HG02759 (cell line): ENCODE measurements around the gene IGF1.
"Not testable (repeated sequence)": the region's sequence is repeated elsewhere in the genome, so short reads cannot be mapped to it uniquely, and the experiment has no call there.

ENCODE experiments used
- ATAC-seq: cut with Tn5 transposase; IDR thresholded peaks from one replicate; pipeline ENCODE4 v1.9.1; 2021; ENCODE audit warnings: mild to moderate bottlenecking, moderate library complexity; ENCODE audit not compliant: unreplicated experiment

The IGF1 gene

GRCh38 chr12:102394200-102394599 lies 86.2 kb downstream of the IGF1 start:
- no peak for ATAC-seq

- ATAC-seq: no peak
Measured at GRCh38 chr12:102390068-102390467, 90.3 kb downstream of the IGF1 start.

GRCh38 chr12:102388469-102388868 lies 91.9 kb downstream of the IGF1 start:
- ATAC-seq: no peak

- no peak for ATAC-seq
Measured at GRCh38 chr12:102385343-102385742, 95.0 kb downstream of the IGF1 start.

GRCh38 chr12:102379346-102380162 lies 100.8 kb downstream of the IGF1 start:
- ATAC-seq: no peak

DNA sequence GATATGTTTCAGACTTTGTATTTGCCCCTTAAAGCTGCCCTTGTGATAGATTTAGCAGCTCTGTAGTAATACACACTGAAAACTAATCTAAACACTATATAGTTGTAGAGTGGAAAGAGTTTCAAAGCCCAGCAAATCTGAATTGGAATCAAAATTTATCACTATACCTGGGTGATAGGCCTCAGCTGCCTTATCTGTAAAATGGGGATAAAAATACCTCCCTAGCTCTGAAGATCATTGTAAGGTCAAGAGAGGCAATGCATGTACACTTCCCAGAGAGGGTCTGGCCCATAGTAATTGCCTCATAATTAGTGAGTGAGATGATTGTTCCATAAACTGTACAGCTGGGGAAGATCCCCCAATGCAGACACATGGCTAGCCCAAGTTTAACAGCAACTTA lies 103.6 kb downstream of the IGF1 start:
- no peak for ATAC-seq

DNA sequence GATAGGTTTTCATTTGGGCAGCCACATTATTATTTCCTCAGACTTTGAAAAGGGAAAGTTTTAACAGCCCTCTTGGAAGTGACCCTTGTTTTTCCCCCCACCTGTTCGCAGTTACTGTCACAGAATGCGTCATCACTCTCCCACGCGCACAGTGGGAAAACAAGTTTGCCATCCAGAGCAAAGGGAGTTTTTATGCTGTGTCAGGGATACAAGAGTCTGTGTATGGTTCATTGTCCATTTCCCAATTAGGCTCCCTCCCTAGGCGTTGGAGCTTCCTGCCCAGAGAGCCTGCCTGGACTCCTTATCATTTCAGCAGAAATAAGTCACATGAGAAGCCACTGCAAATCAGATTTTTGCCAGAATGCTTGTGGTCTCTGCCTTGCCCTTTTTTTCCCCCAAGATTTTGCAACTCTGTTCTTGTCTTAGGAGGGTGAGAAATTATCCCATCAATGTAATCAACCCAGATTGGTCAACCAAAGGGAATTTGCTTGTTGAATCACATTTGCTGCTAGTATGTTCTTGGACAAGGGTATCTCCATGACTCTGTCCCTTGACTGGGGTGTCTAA lies 104.1 kb downstream of the IGF1 start:
- ATAC-seq: no peak

- no peak for ATAC-seq
Measured at GRCh38 chr12:102374190-102374589, 106.2 kb downstream of the IGF1 start.

GRCh38 chr12:102372087-102372486 lies 108.3 kb downstream of the IGF1 start:
- ATAC-seq: no peak

- ATAC-seq: no peak
Measured at GRCh38 chr12:102371165-102371564, 109.2 kb downstream of the IGF1 start.

DNA sequence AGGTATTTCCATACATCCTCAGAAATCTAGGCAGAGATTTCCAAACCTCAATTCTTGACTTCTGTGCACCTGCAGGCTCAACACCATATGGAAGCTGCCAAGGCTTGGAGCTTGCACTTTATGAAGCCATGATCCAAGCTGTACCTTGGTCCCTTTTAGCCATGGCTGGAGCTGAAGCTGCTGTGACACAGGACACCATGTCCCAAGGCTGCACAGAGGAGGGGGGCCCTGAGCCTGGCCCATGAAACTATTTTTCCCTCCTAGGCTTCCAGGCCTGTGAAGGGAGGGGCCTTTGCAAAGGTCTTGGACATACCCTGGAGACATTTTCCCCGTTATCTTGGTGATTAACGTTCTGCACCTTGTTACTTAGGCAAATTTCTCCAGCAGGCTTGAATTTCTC lies 110.5 kb downstream of the IGF1 start:
- no peak for ATAC-seq

- ATAC-seq: no peak
Measured at GRCh38 chr12:102365365-102365764, 115.0 kb downstream of the IGF1 start.

DNA sequence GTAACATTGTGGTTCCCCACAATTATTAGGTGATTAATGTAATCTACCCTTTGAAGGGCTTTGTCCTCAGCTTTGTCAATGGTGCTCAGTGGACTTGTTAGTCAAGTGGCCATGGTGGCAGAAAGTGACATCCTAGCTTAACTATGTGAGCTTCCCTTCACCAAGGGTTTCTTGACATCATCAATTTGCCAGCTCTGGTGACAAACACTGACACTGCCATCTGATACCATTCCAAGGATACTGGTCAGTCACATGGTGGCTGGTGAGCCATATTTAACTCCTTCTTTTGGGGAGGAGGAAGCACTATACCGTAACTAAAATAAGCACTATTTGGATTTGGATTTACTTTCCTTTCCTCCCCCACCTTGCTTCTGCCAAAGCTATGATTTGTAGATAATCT lies 115.7 kb downstream of the IGF1 start:
- no peak for ATAC-seq

GRCh38 chr12:102356690-102357089 lies 123.7 kb downstream of the IGF1 start:
- no peak for ATAC-seq

DNA sequence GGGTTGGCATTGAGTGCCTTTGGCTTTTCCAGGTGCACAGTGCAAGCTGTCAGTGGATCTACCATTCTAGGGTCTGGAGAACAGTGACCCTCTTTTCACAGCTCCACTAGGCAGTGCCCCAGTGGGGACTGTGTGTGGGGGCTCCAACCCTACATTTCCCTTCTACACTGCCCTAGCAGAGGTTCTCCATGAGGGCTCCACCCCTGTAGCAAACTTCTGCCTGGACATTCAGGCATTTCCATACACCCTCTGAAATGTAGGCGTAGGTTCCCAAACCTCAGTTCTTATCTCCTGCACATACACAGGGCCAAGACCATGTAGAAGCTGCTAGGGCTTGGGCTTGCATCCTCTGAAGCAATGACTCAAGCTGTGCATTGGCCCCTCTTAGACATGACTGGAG lies 126.1 kb downstream of the IGF1 start:
- ATAC-seq: not testable (repeated sequence)

DNA sequence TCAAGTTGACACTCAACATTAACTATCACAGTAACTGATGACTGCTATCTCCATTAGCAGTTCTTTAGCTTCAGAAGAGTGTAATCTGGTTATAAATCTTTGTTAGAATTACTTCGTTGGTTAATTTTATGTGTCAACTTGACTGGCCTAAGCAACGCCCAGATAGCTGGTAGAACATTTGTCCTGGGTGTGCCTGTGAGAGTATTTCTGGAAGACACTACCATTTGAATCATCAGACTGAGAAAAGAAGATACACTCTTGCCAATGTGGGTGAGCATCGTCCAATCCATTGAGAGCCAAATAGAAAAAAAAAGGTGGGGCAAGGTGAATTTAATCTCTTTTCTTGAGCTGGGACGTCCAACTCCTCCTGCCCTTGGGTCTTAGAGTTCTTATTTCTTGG lies 129.0 kb downstream of the IGF1 start:
- no peak for ATAC-seq

GRCh38 chr12:102350070-102350469 lies 130.3 kb downstream of the IGF1 start:
- no peak for ATAC-seq

GRCh38 chr12:102349079-102349478 lies 131.3 kb downstream of the IGF1 start:
- ATAC-seq: no peak

DNA sequence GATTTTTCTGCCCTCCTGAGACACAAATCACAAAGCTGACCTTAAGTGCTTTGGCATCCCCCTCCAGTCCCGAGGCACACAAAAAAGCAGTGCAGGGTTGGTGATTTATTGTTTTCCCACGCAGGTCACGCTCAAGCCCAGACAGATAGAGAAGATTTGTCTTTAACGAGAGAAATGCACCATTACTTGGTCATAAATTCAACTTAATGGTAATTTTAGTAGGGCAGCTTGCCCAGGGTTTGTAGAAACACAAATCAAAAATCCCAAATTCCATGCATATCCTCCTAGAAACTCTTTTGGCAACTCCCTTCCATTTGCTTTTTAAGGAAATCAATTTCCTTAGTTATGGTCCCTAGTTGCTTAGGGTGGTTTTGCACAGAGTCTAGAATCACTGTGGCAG lies 132.6 kb downstream of the IGF1 start:
- ATAC-seq: no peak
